K562 (cell line): ENCODE results near the gene SPECC1L. TPM values are rescaled to one million over a fixed set of nuclear protein-coding genes. Genes with fewer than 3 reads are reported as not detected.

Experiments used
- ATAC-seq: fragments of 200-7000 bp; cut with Tn5 transposase; 3 replicates; pipeline ENCODE4 v1.9.1; 2020; ENCODE audit warnings: moderate library complexity
- BruUV-seq: library from RNA; stranded (reverse); fragments of 400-500 nt; replicated peaks from 2 replicates; lab custom pipeline; 2021; lab: Mats Ljungman, UMichigan
- CTCF ChIA-PET: fragments of 300-600 bp; formaldehyde crosslinking; extraction: SDS; loops from one replicate; lab custom pipeline; 2021; ENCODE audit warnings: low intra/inter-chr PET ratio; lab: Yijun Ruan, JAX
- POLR2A ChIA-PET: fragments of 300-600, 350-650 bp; sonication (Branson Sonifier 250); formaldehyde crosslinking; extraction: SDS; loops from one replicate; lab custom pipeline; 2021; ENCODE audit warnings: antibody characterized with exemption, inconsistent platforms; lab: Yijun Ruan, JAX
- DNase-seq, 4 experiments: peaks; one replicate each; pipeline versions ENCODE4 v3.0.0 to v3.0.0-alpha.2; 2011 to 2018; ENCODE audit warnings: low spot score in 3 of 4, mixed read lengths in 3 of 4; ENCODE audit errors: extremely low read depth in 1 of 4
- FAIRE-seq: peaks from 2 replicates; lab custom pipeline; 2011; peaks lifted over from hg19 to GRCh38; lab: Jason Lieb, UNC
- H2AFZ ChIP-seq: 2 replicates; pipeline ENCODE4 v1.6.0; 2011; ENCODE audit warnings: low read depth, low read length, control low read depth, inconsistent platforms
- H3K27ac ChIP-seq: fragments of 200-600 bp; 3 replicates; pipeline ENCODE4 v1.8.0; 2011; ENCODE audit warnings: low read depth, mild to moderate bottlenecking, control low read depth, inconsistent platforms, low read length, moderate library complexity, mixed read lengths; ENCODE audit errors: extremely low read depth
- H3K27me3 ChIP-seq, 2 experiments: fragments of 300-600 bp in 1 of 2; 2 replicates in 1 of 2; 3 replicates in 1 of 2; pipeline versions ENCODE4 v1.6.0 to v1.8.0; 2011; ENCODE audit warnings: inconsistent platforms in 2 of 2, low read length in 2 of 2, mild to moderate bottlenecking in 1 of 2, mixed read lengths in 1 of 2, moderate library complexity in 1 of 2; ENCODE audit not compliant: control insufficient read depth in 2 of 2, insufficient read depth in 2 of 2
- H3K36me3 ChIP-seq: fragments of 300-600 bp; 3 replicates; pipeline ENCODE4 v1.8.0; 2011; ENCODE audit warnings: mild to moderate bottlenecking, low read length, inconsistent platforms; ENCODE audit not compliant: control insufficient read depth, insufficient read depth
- H3K4me1 ChIP-seq, 2 experiments: fragments of 200-600 bp in 1 of 2; replicated peaks in 1 of 2; 2 replicates in 1 of 2; 3 replicates in 1 of 2; pipeline versions ENCODE4 v1.5.1 to v1.8.0; 2011; ENCODE audit warnings: inconsistent platforms in 2 of 2, low read length in 2 of 2, mild to moderate bottlenecking in 1 of 2, mixed read lengths in 1 of 2, moderate library complexity in 1 of 2; ENCODE audit not compliant: control insufficient read depth in 2 of 2, insufficient read depth in 2 of 2
- H3K4me2 ChIP-seq: 2 replicates; pipeline ENCODE4 v1.6.1; 2011; ENCODE audit warnings: low read length, control low read depth, inconsistent platforms, mixed read lengths; ENCODE audit not compliant: insufficient read depth
- H3K4me3 ChIP-seq: fragments of 200-600 bp; sonication (generic), shearing (Covaris generic); 2 replicates; pipeline ENCODE4 v1.5.1; 2016; ENCODE audit warnings: control low read depth, inconsistent platforms
- H3K79me2 ChIP-seq: fragments of 200-600 bp; 3 replicates; pipeline ENCODE4 v1.8.0; 2011; ENCODE audit warnings: low read length, inconsistent platforms; ENCODE audit not compliant: control insufficient read depth, insufficient read depth
- H3K9ac ChIP-seq, 2 experiments: 2 replicates each; pipeline versions ENCODE4 v1.6.0 to v1.6.1; 2011; ENCODE audit warnings: low read depth in 2 of 2, low read length in 2 of 2, control low read depth in 1 of 2, inconsistent platforms in 1 of 2, mild to moderate bottlenecking in 1 of 2, mixed read lengths in 1 of 2; ENCODE audit not compliant: insufficient read depth in 1 of 2
- H3K9me1 ChIP-seq: one replicate; pipeline ENCODE4 v1.6.0; 2011; ENCODE audit warnings: inconsistent platforms, mild to moderate bottlenecking, low read length, moderate library complexity; ENCODE audit not compliant: control insufficient read depth, insufficient read depth
- H3K9me3 ChIP-seq: replicated peaks from 2 replicates; pipeline ENCODE4 v1.5.1; 2011; ENCODE audit warnings: low read depth, low read length, inconsistent platforms; ENCODE audit not compliant: control insufficient read depth, insufficient read depth
- H4K20me1 ChIP-seq: replicated peaks from 2 replicates; pipeline ENCODE4 v1.6.1; 2011; ENCODE audit warnings: low read length, inconsistent platforms, mixed read lengths; ENCODE audit not compliant: control insufficient read depth, insufficient read depth
- FOXM1 ChIP-seq, 2 experiments: fragments of 450-650 bp in 1 of 2; sonication (generic) in 1 of 2; formaldehyde crosslinking in 1 of 2; IDR thresholded peaks; 2 replicates each; pipeline versions ENCODE4 v1.6.1 to v1.9.0; 2017 to 2022; ENCODE audit warnings: low read depth in 2 of 2, mild to moderate bottlenecking in 2 of 2, missing genetic modification reagents in 1 of 2, moderate library complexity in 1 of 2
- ZNF668 ChIP-seq: fragments of 250-450 bp; sonication (Bioruptor Pico); IDR thresholded peaks from 2 replicates; pipeline ENCODE4 v1.8.0; 2022; ENCODE audit warnings: mild to moderate bottlenecking, inconsistent platforms
- WGBS: fragments of 100-300 bp; shearing (Covaris generic); methylation state at CpG from one replicate; pipeline ENCODE4 v1.1.6; 2016; ENCODE audit warnings: low coverage, mixed read lengths; ENCODE audit not compliant: insufficient coverage; ENCODE audit errors: missing lambda C conversion rate; 5-methylcytosine and 5-hydroxymethylcytosine counted together
- in situ Hi-C: fragments of 300-500 bp; cut with MboI; formaldehyde crosslinking; loops from 4 replicates; pipeline ENCODE4 v1.15.0; 2018; ENCODE audit warnings: inconsistent platforms, mixed read lengths
- intact Hi-C: fragments of 100-400 bp; cut with micrococcal nuclease; formaldehyde crosslinking; loops from 2 replicates; pipeline ENCODE4 v1.14.2; 2022
- polyA plus RNA-seq, 8 experiments: library from polyadenylated mRNA; depleted of rRNA in 4 of 8; stranded (reverse) in 5 of 8; unstranded in 3 of 8; fragments of >200 nt; fragmentation: Nextera tagmentation in 2 of 8; fragmentation: Illumina TruSeq in 1 of 8; extraction: Ambion mirVana in 2 of 8; extraction: Trizol in 1 of 8; gene quantifications; 2 replicates each; pipeline versions ENCODE4 v1.2.1 to v1.2.3, GENCODE V29; 2011 to 2014; ENCODE audit warnings: inconsistent platforms in 1 of 8, missing spikeins in 1 of 8
- total RNA-seq, 7 experiments: library from RNA; depleted of rRNA in 6 of 7; stranded (reverse); fragments of >200 nt in 6 of 7; fragmentation: Illumina TruSeq in 2 of 7; extraction: Trizol in 2 of 7; gene quantifications; 2 replicates each; pipeline versions ENCODE4 v1.2.1 to v1.2.3, GENCODE V29; 2011 to 2021; ENCODE audit warnings: low replicate concordance in 1 of 7
- TF ChIP-seq, protein P1 (sequence below): fragments of 450-650 bp; IDR thresholded peaks from 2 replicates; pipeline ENCODE4 v1.6.1; 2016; ENCODE audit warnings: mild to moderate bottlenecking, moderate library complexity
- TF ChIP-seq, protein P2 (sequence below): sonication (generic); formaldehyde crosslinking; IDR thresholded peaks from 2 replicates; pipeline ENCODE4 v1.8.1; 2023; ENCODE audit warnings: missing genetic modification reagents, mild to moderate bottlenecking, borderline replicate concordance

The SPECC1L gene
- total and polyA plus RNA-seq, 9 of the 15 experiments (the other 6 are each of a cell fraction or from before 2014, with no cell fraction given) = 1.4 to 27.9 (median 14.5) TPM

DNA sequence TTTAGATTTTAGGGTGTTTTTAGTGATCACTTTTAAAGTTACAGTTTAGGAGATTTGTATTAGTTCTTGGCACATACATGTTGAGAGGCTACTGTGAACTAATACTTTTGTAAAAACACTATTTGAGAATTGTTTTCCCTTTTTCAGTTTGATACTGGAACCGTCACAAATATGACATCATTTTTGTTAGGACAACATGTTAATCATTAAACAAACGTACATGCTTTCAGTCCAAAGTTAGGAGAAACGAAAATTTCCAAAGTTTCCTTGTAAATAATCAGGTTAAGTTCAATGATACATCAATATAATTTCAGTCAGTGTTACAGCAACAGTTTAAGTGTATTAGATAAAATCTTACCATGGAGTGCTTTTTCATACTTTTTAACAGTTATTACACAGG lies 53.1 kb downstream of the SPECC1L start:
- no peak overlapping the region for H3K4me3 ChIP-seq
- no peaks in the 10 kb centered on the region for H3K9me1 ChIP-seq
- no peak overlapping the region for H3K4me2 ChIP-seq
- intact Hi-C loops = loop anchor here (10.0 kb wide), 2 partner anchors 71 to 201 kb away; no protein-coding TSS in a partner anchor
- CTCF ChIA-PET = interaction anchor here (1.7 kb wide), 1 partner anchor 198 kb away, joined by 6 read pairs; no protein-coding TSS in a partner anchor
- H3K79me2 ChIP-seq = no peaks in the 10 kb centered on the region
- peaks cover 51% of the 10 kb centered on the region for H3K36me3 ChIP-seq
- no peaks in the 10 kb centered on the region for H3K27me3 ChIP-seq
- H3K9me3 ChIP-seq = no peaks in the 10 kb centered on the region; the same call in 1 of the 2 replicates
- in situ Hi-C loops = loop anchor here (5.0 kb wide), 1 partner anchor 199 kb away; no protein-coding TSS in a partner anchor
- H3K27ac ChIP-seq = no peak overlapping the region
- no peak overlapping the region for H2AFZ ChIP-seq
- BruUV-seq = no TSS peak
- no peak for DNase-seq
- 59% methylated on average over 3 of the region's 3 CpGs for WGBS
- no peaks in the 10 kb centered on the region for H4K20me1 ChIP-seq
- no peaks in the 10 kb centered on the region for H3K4me1 ChIP-seq
- ATAC-seq = no peak
- POLR2A ChIA-PET = no interaction called here
- no peak overlapping the region for H3K9ac ChIP-seq
- no peak for FAIRE-seq
- TF ChIP-seq ZNF668 (CRISPR knock-in tag) = no peak
- TF ChIP-seq, protein P1, sequence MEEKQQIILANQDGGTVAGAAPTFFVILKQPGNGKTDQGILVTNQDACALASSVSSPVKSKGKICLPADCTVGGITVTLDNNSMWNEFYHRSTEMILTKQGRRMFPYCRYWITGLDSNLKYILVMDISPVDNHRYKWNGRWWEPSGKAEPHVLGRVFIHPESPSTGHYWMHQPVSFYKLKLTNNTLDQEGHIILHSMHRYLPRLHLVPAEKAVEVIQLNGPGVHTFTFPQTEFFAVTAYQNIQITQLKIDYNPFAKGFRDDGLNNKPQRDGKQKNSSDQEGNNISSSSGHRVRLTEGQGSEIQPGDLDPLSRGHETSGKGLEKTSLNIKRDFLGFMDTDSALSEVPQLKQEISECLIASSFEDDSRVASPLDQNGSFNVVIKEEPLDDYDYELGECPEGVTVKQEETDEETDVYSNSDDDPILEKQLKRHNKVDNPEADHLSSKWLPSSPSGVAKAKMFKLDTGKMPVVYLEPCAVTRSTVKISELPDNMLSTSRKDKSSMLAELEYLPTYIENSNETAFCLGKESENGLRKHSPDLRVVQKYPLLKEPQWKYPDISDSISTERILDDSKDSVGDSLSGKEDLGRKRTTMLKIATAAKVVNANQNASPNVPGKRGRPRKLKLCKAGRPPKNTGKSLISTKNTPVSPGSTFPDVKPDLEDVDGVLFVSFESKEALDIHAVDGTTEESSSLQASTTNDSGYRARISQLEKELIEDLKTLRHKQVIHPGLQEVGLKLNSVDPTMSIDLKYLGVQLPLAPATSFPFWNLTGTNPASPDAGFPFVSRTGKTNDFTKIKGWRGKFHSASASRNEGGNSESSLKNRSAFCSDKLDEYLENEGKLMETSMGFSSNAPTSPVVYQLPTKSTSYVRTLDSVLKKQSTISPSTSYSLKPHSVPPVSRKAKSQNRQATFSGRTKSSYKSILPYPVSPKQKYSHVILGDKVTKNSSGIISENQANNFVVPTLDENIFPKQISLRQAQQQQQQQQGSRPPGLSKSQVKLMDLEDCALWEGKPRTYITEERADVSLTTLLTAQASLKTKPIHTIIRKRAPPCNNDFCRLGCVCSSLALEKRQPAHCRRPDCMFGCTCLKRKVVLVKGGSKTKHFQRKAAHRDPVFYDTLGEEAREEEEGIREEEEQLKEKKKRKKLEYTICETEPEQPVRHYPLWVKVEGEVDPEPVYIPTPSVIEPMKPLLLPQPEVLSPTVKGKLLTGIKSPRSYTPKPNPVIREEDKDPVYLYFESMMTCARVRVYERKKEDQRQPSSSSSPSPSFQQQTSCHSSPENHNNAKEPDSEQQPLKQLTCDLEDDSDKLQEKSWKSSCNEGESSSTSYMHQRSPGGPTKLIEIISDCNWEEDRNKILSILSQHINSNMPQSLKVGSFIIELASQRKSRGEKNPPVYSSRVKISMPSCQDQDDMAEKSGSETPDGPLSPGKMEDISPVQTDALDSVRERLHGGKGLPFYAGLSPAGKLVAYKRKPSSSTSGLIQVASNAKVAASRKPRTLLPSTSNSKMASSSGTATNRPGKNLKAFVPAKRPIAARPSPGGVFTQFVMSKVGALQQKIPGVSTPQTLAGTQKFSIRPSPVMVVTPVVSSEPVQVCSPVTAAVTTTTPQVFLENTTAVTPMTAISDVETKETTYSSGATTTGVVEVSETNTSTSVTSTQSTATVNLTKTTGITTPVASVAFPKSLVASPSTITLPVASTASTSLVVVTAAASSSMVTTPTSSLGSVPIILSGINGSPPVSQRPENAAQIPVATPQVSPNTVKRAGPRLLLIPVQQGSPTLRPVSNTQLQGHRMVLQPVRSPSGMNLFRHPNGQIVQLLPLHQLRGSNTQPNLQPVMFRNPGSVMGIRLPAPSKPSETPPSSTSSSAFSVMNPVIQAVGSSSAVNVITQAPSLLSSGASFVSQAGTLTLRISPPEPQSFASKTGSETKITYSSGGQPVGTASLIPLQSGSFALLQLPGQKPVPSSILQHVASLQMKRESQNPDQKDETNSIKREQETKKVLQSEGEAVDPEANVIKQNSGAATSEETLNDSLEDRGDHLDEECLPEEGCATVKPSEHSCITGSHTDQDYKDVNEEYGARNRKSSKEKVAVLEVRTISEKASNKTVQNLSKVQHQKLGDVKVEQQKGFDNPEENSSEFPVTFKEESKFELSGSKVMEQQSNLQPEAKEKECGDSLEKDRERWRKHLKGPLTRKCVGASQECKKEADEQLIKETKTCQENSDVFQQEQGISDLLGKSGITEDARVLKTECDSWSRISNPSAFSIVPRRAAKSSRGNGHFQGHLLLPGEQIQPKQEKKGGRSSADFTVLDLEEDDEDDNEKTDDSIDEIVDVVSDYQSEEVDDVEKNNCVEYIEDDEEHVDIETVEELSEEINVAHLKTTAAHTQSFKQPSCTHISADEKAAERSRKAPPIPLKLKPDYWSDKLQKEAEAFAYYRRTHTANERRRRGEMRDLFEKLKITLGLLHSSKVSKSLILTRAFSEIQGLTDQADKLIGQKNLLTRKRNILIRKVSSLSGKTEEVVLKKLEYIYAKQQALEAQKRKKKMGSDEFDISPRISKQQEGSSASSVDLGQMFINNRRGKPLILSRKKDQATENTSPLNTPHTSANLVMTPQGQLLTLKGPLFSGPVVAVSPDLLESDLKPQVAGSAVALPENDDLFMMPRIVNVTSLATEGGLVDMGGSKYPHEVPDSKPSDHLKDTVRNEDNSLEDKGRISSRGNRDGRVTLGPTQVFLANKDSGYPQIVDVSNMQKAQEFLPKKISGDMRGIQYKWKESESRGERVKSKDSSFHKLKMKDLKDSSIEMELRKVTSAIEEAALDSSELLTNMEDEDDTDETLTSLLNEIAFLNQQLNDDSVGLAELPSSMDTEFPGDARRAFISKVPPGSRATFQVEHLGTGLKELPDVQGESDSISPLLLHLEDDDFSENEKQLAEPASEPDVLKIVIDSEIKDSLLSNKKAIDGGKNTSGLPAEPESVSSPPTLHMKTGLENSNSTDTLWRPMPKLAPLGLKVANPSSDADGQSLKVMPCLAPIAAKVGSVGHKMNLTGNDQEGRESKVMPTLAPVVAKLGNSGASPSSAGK = no peak
- TF ChIP-seq, protein P2, sequence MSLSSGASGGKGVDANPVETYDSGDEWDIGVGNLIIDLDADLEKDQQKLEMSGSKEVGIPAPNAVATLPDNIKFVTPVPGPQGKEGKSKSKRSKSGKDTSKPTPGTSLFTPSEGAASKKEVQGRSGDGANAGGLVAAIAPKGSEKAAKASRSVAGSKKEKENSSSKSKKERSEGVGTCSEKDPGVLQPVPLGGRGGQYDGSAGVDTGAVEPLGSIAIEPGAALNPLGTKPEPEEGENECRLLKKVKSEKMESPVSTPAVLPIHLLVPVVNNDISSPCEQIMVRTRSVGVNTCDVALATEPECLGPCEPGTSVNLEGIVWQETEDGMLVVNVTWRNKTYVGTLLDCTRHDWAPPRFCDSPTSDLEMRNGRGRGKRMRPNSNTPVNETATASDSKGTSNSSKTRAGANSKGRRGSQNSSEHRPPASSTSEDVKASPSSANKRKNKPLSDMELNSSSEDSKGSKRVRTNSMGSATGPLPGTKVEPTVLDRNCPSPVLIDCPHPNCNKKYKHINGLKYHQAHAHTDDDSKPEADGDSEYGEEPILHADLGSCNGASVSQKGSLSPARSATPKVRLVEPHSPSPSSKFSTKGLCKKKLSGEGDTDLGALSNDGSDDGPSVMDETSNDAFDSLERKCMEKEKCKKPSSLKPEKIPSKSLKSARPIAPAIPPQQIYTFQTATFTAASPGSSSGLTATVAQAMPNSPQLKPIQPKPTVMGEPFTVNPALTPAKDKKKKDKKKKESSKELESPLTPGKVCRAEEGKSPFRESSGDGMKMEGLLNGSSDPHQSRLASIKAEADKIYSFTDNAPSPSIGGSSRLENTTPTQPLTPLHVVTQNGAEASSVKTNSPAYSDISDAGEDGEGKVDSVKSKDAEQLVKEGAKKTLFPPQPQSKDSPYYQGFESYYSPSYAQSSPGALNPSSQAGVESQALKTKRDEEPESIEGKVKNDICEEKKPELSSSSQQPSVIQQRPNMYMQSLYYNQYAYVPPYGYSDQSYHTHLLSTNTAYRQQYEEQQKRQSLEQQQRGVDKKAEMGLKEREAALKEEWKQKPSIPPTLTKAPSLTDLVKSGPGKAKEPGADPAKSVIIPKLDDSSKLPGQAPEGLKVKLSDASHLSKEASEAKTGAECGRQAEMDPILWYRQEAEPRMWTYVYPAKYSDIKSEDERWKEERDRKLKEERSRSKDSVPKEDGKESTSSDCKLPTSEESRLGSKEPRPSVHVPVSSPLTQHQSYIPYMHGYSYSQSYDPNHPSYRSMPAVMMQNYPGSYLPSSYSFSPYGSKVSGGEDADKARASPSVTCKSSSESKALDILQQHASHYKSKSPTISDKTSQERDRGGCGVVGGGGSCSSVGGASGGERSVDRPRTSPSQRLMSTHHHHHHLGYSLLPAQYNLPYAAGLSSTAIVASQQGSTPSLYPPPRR = no peak
- no peak for TF ChIP-seq FOXM1 (IDR thresholded peaks at IDR 0.05; ENCODE audit: low read depth)
- TF ChIP-seq FOXM1 (CRISPR knock-in tag; IDR thresholded peaks at IDR 0.05; ENCODE audit: low read depth) = no peak
